Measurements from ENCODE around the gene ZNF460. TPM values are rescaled to one million over a fixed set of nuclear protein-coding genes. Genes with fewer than 3 reads are reported as not detected.

The ZNF460 gene
- total and polyA plus RNA-seq, 2 of the 8 experiments (the other 6 are each of a cell fraction or from before 2014, with no cell fraction given): 9.3 to 57.9 TPM

DNA sequence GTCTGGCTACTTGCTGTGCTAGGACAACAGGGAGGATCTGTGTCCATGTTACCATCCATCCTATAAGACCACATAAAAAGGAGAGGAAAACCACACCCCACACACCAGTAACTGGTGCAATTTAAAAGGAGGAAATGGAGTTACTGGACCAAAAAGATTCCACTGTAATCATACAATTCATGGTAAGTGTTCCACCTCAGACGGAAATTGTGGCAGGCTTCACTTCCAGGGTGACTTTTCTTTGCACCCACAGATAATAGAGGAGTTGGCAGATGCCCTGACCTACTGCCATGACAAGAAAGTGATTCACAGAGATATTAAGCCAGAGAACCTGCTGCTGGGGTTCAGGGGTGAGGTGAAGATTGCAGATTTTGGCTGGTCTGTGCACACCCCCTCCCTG, 47.1 kb upstream of the ZNF460 start:
- H3K14ac ChIP-seq (ENCODE audit: insufficient read length): no peak overlapping the region
- H3K4ac ChIP-seq (replicated peaks; ENCODE audit: insufficient read length, low read depth, low read length): no peak overlapping the region
- no peaks in the 10 kb centered on the region for H3K36me3 ChIP-seq (ENCODE audit: control insufficient read depth in 2 of 4, insufficient read depth in 4 of 4, low read length in 3 of 4)
- H4K5ac ChIP-seq (ENCODE audit: insufficient read length, low read depth, low read length): no peak overlapping the region
- H3K4me1 ChIP-seq (replicated peaks in 1 of 4; ENCODE audit: control insufficient read depth in 3 of 4, insufficient read depth in 4 of 4, low read length in 3 of 4): peaks cover 0 to 8% (median 0%) of the 10 kb centered on the region in 4 experiments; a peak in 1 of 7 replicates
- H3K23me2 ChIP-seq (ENCODE audit: low read depth, low read length): peaks cover 7% of the 10 kb centered on the region; the same call in 1 of the 2 replicates
- no peak overlapping the region for H3K4me3 ChIP-seq (ENCODE audit: extremely low read depth in 1 of 4, insufficient read depth in 2 of 4, low read depth in 3 of 4, low read length in 4 of 4)
- POLR2A ChIA-PET (ENCODE audit: partially characterized antibody): interaction anchor here (1.6 kb wide), 1 partner anchor 14 kb away, joined by 3 read pairs; no protein-coding TSS in a partner anchor
- H4K8ac ChIP-seq (ENCODE audit: extremely low read depth, insufficient read depth, low read length): no peak overlapping the region
- H3K9me3 ChIP-seq (ENCODE audit: insufficient read depth in 2 of 2, low read depth in 1 of 2, low read length in 1 of 2): no peaks in the 10 kb centered on the region
- H3K79me2 ChIP-seq (ENCODE audit: control insufficient read depth in 1 of 2, insufficient read depth in 2 of 2, low read length in 2 of 2): no peaks in the 10 kb centered on the region
- H2BK15ac ChIP-seq (ENCODE audit: low read length): no peak overlapping the region
- no peak overlapping the region for H2BK12ac ChIP-seq (ENCODE audit: low read depth, low read length)
- no peaks in the 10 kb centered on the region for H3K79me1 ChIP-seq (ENCODE audit: low read depth, low read length)
- 67% methylated on average over 1 of the region's 1 CpG; no CpG with 5 or more reads in 1 of the 2 experiments for WGBS, 2 experiments (ENCODE audit: extremely low coverage in 1 of 2, insufficient coverage in 1 of 2, insufficient read length in 1 of 2, insufficient replicate concordance in 2 of 2, low coverage in 1 of 2, low lambda C conversion rate in 2 of 2, missing lambda C conversion rate in 1 of 2)
- H3K23ac ChIP-seq (ENCODE audit: insufficient read length): no peak overlapping the region
- CTCF ChIA-PET (ENCODE audit: partially characterized antibody): interaction anchor here (1.2 kb wide), 1 partner anchor 14 kb away, joined by 4 read pairs; no protein-coding TSS in a partner anchor
- no peak overlapping the region for H2BK20ac ChIP-seq (ENCODE audit: low read length)
- no peak overlapping the region for H4K91ac ChIP-seq (replicated peaks; ENCODE audit: insufficient read length, low read length)
- H2AK5ac ChIP-seq (ENCODE audit: low read depth, low read length): no peak overlapping the region
- DNase-seq (ENCODE audit: low read depth in 1 of 2, low spot score in 2 of 2) (no peak), FAIRE-seq (no peak)
- H2BK5ac ChIP-seq (ENCODE audit: low read depth, low read length): no peak overlapping the region
- no peak overlapping the region for H3K56ac ChIP-seq (replicated peaks; ENCODE audit: insufficient read length, low read depth, low read length)
- H2BK120ac ChIP-seq (replicated peaks; ENCODE audit: low read depth, low read length): no peak overlapping the region
- H3K18ac ChIP-seq (ENCODE audit: extremely low read depth, low read length): no peak overlapping the region
- H4K20me1 ChIP-seq (replicated peaks in 1 of 2; ENCODE audit: control insufficient read depth in 1 of 2, insufficient read depth in 2 of 2, low read length in 2 of 2): no peaks in the 10 kb centered on the region
- no peak overlapping the region for H2AFZ ChIP-seq (ENCODE audit: low read length)
- H3K9ac ChIP-seq (replicated peaks in 1 of 4; ENCODE audit: extremely low read depth in 1 of 4, low read depth in 3 of 4, low read length in 3 of 4): no peak overlapping the region
- no peaks in the 10 kb centered on the region; a peak in 2 of 7 replicates for H3K27me3 ChIP-seq (replicated peaks in 1 of 4; ENCODE audit: control insufficient read depth in 3 of 4, extremely low read depth in 1 of 4, insufficient read depth in 3 of 4, low read length in 3 of 4)
- H3K27ac ChIP-seq (ENCODE audit: low read depth, low read length): no peak overlapping the region
- no peak overlapping the region for H3K4me2 ChIP-seq (ENCODE audit: insufficient read depth in 1 of 2, low read depth in 2 of 2, low read length in 2 of 2)
- TF ChIP-seq PHF8 (conservative IDR thresholded peaks at IDR 0.05; ENCODE audit: low read depth, low read length) (no peak), TAF1 (IDR thresholded peaks at IDR 0.05; ENCODE audit: low read depth, low read length) (no peak), TEAD4 (IDR thresholded peaks at IDR 0.05; ENCODE audit: low read depth, low read length) (no peak), CREB1 (IDR thresholded peaks at IDR 0.05) (no peak), SP1 (IDR thresholded peaks at IDR 0.05; ENCODE audit: low read depth, low read length) (no peak), NANOG (IDR thresholded peaks at IDR 0.05; ENCODE audit: insufficient read depth, low read depth, low read length, poor library complexity, severe bottlenecking) (no peak), CBX5 (IDR thresholded peaks at IDR 0.05; ENCODE audit: low read depth, low read length) (no peak), SP4 (IDR thresholded peaks at IDR 0.05; ENCODE audit: low read length) (no peak)
- TF ChIP-seq, protein P1, sequence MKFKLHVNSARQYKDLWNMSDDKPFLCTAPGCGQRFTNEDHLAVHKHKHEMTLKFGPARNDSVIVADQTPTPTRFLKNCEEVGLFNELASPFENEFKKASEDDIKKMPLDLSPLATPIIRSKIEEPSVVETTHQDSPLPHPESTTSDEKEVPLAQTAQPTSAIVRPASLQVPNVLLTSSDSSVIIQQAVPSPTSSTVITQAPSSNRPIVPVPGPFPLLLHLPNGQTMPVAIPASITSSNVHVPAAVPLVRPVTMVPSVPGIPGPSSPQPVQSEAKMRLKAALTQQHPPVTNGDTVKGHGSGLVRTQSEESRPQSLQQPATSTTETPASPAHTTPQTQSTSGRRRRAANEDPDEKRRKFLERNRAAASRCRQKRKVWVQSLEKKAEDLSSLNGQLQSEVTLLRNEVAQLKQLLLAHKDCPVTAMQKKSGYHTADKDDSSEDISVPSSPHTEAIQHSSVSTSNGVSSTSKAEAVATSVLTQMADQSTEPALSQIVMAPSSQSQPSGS (IDR thresholded peaks at IDR 0.05; ENCODE audit: low read length): no peak
- TF ChIP-seq, protein P2, sequence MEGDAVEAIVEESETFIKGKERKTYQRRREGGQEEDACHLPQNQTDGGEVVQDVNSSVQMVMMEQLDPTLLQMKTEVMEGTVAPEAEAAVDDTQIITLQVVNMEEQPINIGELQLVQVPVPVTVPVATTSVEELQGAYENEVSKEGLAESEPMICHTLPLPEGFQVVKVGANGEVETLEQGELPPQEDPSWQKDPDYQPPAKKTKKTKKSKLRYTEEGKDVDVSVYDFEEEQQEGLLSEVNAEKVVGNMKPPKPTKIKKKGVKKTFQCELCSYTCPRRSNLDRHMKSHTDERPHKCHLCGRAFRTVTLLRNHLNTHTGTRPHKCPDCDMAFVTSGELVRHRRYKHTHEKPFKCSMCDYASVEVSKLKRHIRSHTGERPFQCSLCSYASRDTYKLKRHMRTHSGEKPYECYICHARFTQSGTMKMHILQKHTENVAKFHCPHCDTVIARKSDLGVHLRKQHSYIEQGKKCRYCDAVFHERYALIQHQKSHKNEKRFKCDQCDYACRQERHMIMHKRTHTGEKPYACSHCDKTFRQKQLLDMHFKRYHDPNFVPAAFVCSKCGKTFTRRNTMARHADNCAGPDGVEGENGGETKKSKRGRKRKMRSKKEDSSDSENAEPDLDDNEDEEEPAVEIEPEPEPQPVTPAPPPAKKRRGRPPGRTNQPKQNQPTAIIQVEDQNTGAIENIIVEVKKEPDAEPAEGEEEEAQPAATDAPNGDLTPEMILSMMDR (IDR thresholded peaks at IDR 0.05; ENCODE audit: control extremely low read depth in 1 of 3, insufficient read depth in 1 of 3, low read depth in 1 of 3, low read length in 3 of 3): no peak
